ENCODE data around the gene AFF4.

DNA sequence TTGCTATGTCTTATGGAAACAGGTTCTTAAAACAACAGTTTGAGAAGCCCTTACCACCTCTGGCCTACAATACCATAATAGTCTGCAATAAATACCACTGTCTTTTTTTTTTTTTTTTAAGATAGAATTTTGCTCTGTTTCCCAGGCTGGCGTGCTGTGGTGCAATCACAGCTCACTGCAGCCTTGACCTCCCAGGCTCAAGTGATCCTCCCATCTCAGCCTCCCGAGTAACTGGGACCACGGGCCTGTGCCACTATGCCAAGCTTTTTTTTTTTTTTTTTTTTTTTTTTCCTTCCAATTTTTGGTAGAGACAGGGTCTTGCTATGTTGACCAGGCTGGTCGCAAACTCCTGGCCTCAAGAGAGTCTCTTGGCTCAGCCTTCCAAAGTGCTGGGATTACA, 37.0 kb downstream of the AFF4 start:
- TF ChIP-seq, protein P1, sequence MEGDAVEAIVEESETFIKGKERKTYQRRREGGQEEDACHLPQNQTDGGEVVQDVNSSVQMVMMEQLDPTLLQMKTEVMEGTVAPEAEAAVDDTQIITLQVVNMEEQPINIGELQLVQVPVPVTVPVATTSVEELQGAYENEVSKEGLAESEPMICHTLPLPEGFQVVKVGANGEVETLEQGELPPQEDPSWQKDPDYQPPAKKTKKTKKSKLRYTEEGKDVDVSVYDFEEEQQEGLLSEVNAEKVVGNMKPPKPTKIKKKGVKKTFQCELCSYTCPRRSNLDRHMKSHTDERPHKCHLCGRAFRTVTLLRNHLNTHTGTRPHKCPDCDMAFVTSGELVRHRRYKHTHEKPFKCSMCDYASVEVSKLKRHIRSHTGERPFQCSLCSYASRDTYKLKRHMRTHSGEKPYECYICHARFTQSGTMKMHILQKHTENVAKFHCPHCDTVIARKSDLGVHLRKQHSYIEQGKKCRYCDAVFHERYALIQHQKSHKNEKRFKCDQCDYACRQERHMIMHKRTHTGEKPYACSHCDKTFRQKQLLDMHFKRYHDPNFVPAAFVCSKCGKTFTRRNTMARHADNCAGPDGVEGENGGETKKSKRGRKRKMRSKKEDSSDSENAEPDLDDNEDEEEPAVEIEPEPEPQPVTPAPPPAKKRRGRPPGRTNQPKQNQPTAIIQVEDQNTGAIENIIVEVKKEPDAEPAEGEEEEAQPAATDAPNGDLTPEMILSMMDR (IDR thresholded peaks at IDR 0.05): no peak
- no peak for TF ChIP-seq POLR2A (IDR thresholded peaks at IDR 0.05)

All from Peyer's patch (tissue), 4 donors.